Neural cell (in vitro differentiated cells): ENCODE results near the gene SARS2. TPM values are rescaled to one million over a fixed set of nuclear protein-coding genes. Genes with fewer than 3 reads are reported as not detected.

ENCODE experiments used
- H2AFZ ChIP-seq: fragments of 200-600, 300-800 bp; sonication (generic), shearing (Covaris generic); 2 replicates; pipeline ENCODE4 v1.6.0; 2014; ENCODE audit warnings: low read depth, mild to moderate bottlenecking, antibody characterized with exemption, low read length, moderate library complexity
- H3F3A ChIP-seq: fragments of 200-600 bp; shearing (Covaris generic); 2 replicates; pipeline ENCODE4 v1.6.1; 2016; ENCODE audit warnings: mild to moderate bottlenecking, moderate library complexity, mixed read lengths, antibody characterized with exemption, low read length; ENCODE audit not compliant: insufficient read depth, poor library complexity, severe bottlenecking
- H3K27ac ChIP-seq: fragments of 200-600, 300-800 bp; sonication (generic), shearing (Covaris generic); 2 replicates; pipeline ENCODE4 v1.5.1; 2014; ENCODE audit warnings: mild to moderate bottlenecking, low read length, moderate library complexity
- H3K27me3 ChIP-seq: fragments of 300-800, 200-600 bp; sonication (generic), shearing (Covaris generic); 2 replicates; pipeline ENCODE4 v1.6.0; 2014; ENCODE audit warnings: mild to moderate bottlenecking, low read depth, low read length, moderate library complexity; ENCODE audit not compliant: insufficient read depth
- H3K36me3 ChIP-seq: fragments of 300-800, 200-600 bp; sonication (generic), shearing (Covaris generic); 2 replicates; pipeline ENCODE4 v1.5.1; 2014; ENCODE audit warnings: mild to moderate bottlenecking, antibody characterized with exemption, low read length, moderate library complexity; ENCODE audit not compliant: insufficient read depth
- H3K4me2 ChIP-seq: fragments of 300-800, 200-600 bp; sonication (generic), shearing (Covaris generic); 2 replicates; pipeline ENCODE4 v1.6.0; 2014; ENCODE audit warnings: mild to moderate bottlenecking, low read length
- H3K4me3 ChIP-seq: fragments of 300-800, 200-600 bp; sonication (generic), shearing (Covaris generic); 2 replicates; pipeline ENCODE4 v1.5.1; 2014; ENCODE audit warnings: mild to moderate bottlenecking, low read length, moderate library complexity
- H3K79me2 ChIP-seq: fragments of 200-600 bp; shearing (Covaris generic); replicated peaks from 2 replicates; pipeline ENCODE4 v1.6.0; 2014; ENCODE audit warnings: mild to moderate bottlenecking, low read length, moderate library complexity; ENCODE audit not compliant: insufficient read depth
- H3K9ac ChIP-seq: fragments of 300-800, 200-600 bp; sonication (generic), shearing (Covaris generic); 2 replicates; pipeline ENCODE4 v1.6.1; 2016; ENCODE audit warnings: mild to moderate bottlenecking, low read length, mixed read lengths
- H3K9me2 ChIP-seq: fragments of 200-600 bp; shearing (Covaris generic); 2 replicates; pipeline ENCODE4 v1.6.1; 2016; ENCODE audit warnings: mild to moderate bottlenecking, low read length, mixed read lengths; ENCODE audit not compliant: insufficient read depth
- H3K9me3 ChIP-seq: fragments of 200-600, 300-800 bp; sonication (generic), shearing (Covaris generic); 2 replicates; pipeline ENCODE4 v1.6.1; 2016; ENCODE audit warnings: mild to moderate bottlenecking, mixed run types, low read length, moderate library complexity, mixed read lengths
- H4K20me1 ChIP-seq: fragments of 200-600 bp; shearing (Covaris generic); 2 replicates; pipeline ENCODE4 v1.6.1; 2016; ENCODE audit warnings: mild to moderate bottlenecking, mixed run types; ENCODE audit not compliant: insufficient read depth
- CTCF ChIP-seq: fragments of 450-650 bp; IDR thresholded peaks from 2 replicates; pipeline ENCODE4 v1.5.1; 2014; ENCODE audit warnings: antibody characterized with exemption, mild to moderate bottlenecking, moderate library complexity; ENCODE audit not compliant: poor library complexity, severe bottlenecking
- EP300 ChIP-seq: fragments of 450-650 bp; conservative IDR thresholded peaks from 2 replicates; pipeline ENCODE4 v1.6.1; 2014; ENCODE audit warnings: antibody characterized with exemption, mild to moderate bottlenecking, moderate library complexity; ENCODE audit not compliant: poor library complexity, severe bottlenecking
- EZH2 ChIP-seq: fragments of 200-600, 300-800 bp; shearing (Covaris generic), sonication (generic); IDR thresholded peaks from 2 replicates; pipeline ENCODE4 v1.6.1; 2014; ENCODE audit warnings: antibody characterized with exemption, low read length, borderline replicate concordance, mild to moderate bottlenecking; ENCODE audit not compliant: insufficient read depth, poor library complexity, severe bottlenecking
- MXI1 ChIP-seq: fragments of 450-650 bp; conservative IDR thresholded peaks from 2 replicates; pipeline ENCODE4 v1.6.1; 2014; ENCODE audit warnings: antibody characterized with exemption, mild to moderate bottlenecking; ENCODE audit not compliant: poor library complexity, severe bottlenecking
- POLR2AphosphoS5 ChIP-seq: IDR thresholded peaks from 2 replicates; pipeline ENCODE4 v1.6.1; 2012
- RAD21 ChIP-seq: fragments of 450-650 bp; conservative IDR thresholded peaks from 2 replicates; pipeline ENCODE4 v1.6.1; 2014; ENCODE audit warnings: antibody characterized with exemption, mild to moderate bottlenecking, moderate library complexity
- REST ChIP-seq: IDR thresholded peaks from 2 replicates; pipeline ENCODE4 v1.6.1; 2012; ENCODE audit warnings: borderline replicate concordance
- SMC3 ChIP-seq: fragments of 450-650 bp; conservative IDR thresholded peaks from 2 replicates; pipeline ENCODE4 v1.6.1; 2014; ENCODE audit warnings: antibody characterized with exemption, mild to moderate bottlenecking, moderate library complexity; ENCODE audit not compliant: poor library complexity
- TAF1 ChIP-seq: IDR thresholded peaks from 2 replicates; pipeline ENCODE4 v1.6.1; 2012; ENCODE audit warnings: low read depth
- polyA plus RNA-seq: library from polyadenylated mRNA; depleted of rRNA; stranded (reverse); fragments of >200 nt; gene quantifications from 2 replicates; pipeline ENCODE4 v1.2.3, GENCODE V29; 2014

Gene SARS2
- polyA plus RNA-seq, 1 donor from 2014 or later = 14.6 TPM

DNA sequence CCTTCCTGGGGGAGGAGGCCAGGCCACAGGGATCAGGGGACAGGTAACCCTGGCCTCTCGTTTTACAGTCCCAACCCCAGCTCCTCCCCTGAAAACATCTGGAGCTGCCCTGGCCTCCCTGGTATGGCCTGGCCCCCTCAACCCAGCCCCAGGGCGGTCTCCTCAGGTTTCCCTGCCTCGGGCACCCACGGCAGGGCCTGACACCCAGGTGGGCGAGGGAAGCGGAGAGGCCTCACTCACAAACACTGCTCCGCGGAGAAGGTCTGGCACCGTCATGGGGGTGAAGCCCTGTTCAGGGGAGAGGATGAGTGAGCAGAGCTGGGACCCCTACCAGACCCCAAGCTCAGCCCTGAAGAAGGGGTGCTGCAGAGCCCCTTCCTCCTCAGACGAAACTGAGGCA lies 12.0 kb downstream of the SARS2 start:
- TF ChIP-seq EP300 = no peak
- TF ChIP-seq RAD21 = no peak
- TF ChIP-seq SMC3 = no peak
- TF ChIP-seq TAF1 = no peak
- no peak for TF ChIP-seq POLR2AphosphoS5
- no peak for TF ChIP-seq MXI1
- no peak for TF ChIP-seq REST
- TF ChIP-seq CTCF = no peak
- no peak for TF ChIP-seq EZH2
- Histone ChIP-seq H4K20me1 (no peaks in the 10 kb centered on the region), H3K36me3 (no peaks in the 10 kb centered on the region)

GRCh38 chr19:38917921-38918491 lies 12.6 kb downstream of the SARS2 start:
- Histone ChIP-seq H3K9ac (no peak overlapping the region), H3K9me2 (no peaks in the 10 kb centered on the region), H3K36me3 (no peaks in the 10 kb centered on the region), H3K79me2 (no peaks in the 10 kb centered on the region), H2AFZ (no peak overlapping the region), H3F3A (no peaks in the 10 kb centered on the region), H3K4me2 (no peak overlapping the region), H3K4me3 (no peak overlapping the region), H3K27me3 (no peaks in the 10 kb centered on the region), H3K9me3 (no peaks in the 10 kb centered on the region), H3K27ac (no peak overlapping the region), H4K20me1 (no peaks in the 10 kb centered on the region)
- TF ChIP-seq EP300 (no peak), SMC3 (no peak), MXI1 (no peak), TAF1 (no peak), REST (no peak), EZH2 (no peak), RAD21 (no peak), CTCF (no peak), POLR2AphosphoS5 (no peak)

More for the DNA sequence above, 12.0 kb downstream of the SARS2 start:
- Histone ChIP-seq H3K9ac (no peak overlapping the region), H2AFZ (no peak overlapping the region), H3K27ac (no peak overlapping the region), H3K4me2 (no peak overlapping the region), H3K9me3 (no peaks in the 10 kb centered on the region), H3K27me3 (no peaks in the 10 kb centered on the region), H3K4me3 (no peak overlapping the region), H3F3A (no peaks in the 10 kb centered on the region), H3K9me2 (no peaks in the 10 kb centered on the region), H3K79me2 (no peaks in the 10 kb centered on the region)
